NOMO-1 treated with DMSO at 0.1 percent for 48 hours (cell line): ENCODE measurements around the gene TMCO1.
A peak's percentile ranks its signal among the peaks of the same experiment; 100 is the strongest.
"Not testable (repeated sequence)": the region's sequence is repeated elsewhere in the genome, so short reads cannot be mapped to it uniquely, and the experiment has no call there.

Source experiments
- DNase-seq: peaks from one replicate; lab custom pipeline; 2025; ENCODE audit not compliant: unreplicated experiment; lab: John Stamatoyannopoulos, UW

Gene TMCO1, protein sequence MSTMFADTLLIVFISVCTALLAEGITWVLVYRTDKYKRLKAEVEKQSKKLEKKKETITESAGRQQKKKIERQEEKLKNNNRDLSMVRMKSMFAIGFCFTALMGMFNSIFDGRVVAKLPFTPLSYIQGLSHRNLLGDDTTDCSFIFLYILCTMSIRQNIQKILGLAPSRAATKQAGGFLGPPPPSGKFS

GRCh38 chr1:165768513-165769394 lies at the start of gene TMCO1:
TMCO1 (minus strand) TSS chr1:165768868; CDS start chr1:165768751, 117 bp downstream.
- DNase-seq = peak; percentile 99

DNA sequence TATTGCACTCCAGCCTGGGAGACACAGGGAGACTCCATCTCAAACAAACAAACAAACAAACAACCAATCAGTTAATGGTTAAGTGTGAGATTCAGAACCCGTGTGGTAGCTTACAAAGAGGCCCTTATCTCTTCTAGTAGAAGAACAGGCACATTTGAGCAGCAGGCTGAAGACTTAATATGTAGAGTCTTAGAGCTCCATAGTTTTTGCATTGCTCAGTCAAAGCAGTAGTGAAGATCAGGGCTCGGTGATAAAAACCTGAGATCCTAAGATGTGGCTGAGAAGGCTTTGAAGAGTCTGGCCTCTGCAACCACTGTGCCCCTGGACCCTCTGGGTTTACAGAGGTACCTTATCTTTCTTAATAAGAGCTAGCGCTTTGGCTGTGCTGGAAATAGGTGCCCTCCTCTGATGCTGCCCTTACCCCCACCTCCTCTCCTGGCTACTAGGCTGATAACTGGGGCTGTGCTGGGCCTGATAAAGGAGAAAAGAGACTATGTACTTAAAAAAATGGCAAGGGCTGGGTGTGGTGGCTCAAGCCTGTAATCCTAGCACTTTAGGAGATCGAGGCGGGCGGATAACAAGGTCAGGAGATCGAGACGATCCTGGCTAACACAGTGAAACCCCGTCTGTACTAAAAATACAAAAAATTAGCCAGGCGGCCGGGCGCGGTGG lies 48.3 kb upstream of the TMCO1 start:
- DNase-seq = no peak

GRCh38 chr1:165816157-165816556 lies 47.5 kb upstream of the TMCO1 start:
- no peak for DNase-seq

- DNase-seq = no peak
Observed at GRCh38 chr1:165815725-165816124, 47.1 kb upstream of the TMCO1 start.

DNA sequence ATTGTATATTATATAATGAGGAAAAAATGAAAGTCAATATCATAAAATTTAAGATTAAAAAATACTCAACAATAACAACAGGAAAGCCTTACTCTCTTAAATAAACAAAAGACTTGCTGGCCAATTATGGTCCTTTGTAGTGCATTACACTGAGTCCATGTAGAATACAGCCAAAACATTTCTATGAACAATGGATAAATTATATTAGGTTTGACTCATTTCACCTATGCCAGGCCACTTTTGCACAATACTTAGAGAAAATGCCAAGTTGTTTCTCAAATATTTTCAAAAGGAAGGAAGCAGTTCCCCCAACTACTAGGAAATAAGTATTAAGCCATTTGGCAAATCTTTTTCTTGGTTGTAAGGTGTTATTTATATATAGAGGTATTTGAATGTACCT lies 38.9 kb upstream of the TMCO1 start:
- DNase-seq = no peak

GRCh38 chr1:165804513-165804912 lies 35.8 kb upstream of the TMCO1 start:
- DNase-seq = not testable (repeated sequence)

GRCh38 chr1:165799387-165799786 lies 30.7 kb upstream of the TMCO1 start:
- no peak for DNase-seq

DNA sequence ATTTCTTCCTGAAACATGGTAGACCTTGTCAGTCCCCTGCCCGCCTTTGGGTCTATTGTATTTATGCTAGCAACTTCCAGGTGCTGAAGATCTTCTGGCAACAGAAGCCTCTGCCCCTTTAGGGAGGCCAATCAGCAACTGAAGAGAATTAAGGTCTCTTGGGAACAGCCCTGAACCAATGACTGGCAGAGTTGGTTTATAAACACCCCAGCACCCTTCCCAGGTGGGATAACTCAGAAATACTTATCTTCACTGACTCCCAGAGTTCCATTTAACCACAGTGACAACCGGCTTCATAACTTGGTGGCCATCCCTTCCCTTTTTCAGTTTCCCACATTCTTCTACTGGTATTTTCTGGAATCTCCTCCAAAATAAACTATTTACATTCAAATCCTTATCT lies 27.2 kb upstream of the TMCO1 start:
- DNase-seq = no peak

- no peak for DNase-seq
Observed at GRCh38 chr1:165793951-165794350, 25.3 kb upstream of the TMCO1 start.

DNA sequence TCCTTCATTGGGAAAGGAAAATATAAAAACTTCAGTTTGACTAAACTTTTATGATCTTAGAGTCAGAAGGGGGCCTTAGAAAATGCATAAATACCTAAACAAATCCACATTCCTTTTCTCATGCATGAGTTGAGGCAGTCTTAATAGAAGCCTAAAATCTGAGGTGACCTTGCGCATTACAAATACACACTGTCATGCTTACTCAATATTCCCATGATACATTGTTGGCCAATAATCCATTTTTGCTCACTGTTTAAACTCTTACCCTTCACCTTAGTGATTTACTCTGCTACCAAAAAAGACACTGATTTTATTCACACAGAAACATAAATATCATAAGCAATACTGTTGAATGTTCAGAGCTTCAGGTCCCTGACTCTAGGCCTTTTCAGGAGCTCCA lies 19.1 kb upstream of the TMCO1 start:
- DNase-seq = no peak

GRCh38 chr1:165783519-165783918 lies 14.9 kb upstream of the TMCO1 start:
- not testable (repeated sequence) for DNase-seq

GRCh38 chr1:165778197-165778596 lies 9.5 kb upstream of the TMCO1 start:
- DNase-seq = not testable (repeated sequence)

DNA sequence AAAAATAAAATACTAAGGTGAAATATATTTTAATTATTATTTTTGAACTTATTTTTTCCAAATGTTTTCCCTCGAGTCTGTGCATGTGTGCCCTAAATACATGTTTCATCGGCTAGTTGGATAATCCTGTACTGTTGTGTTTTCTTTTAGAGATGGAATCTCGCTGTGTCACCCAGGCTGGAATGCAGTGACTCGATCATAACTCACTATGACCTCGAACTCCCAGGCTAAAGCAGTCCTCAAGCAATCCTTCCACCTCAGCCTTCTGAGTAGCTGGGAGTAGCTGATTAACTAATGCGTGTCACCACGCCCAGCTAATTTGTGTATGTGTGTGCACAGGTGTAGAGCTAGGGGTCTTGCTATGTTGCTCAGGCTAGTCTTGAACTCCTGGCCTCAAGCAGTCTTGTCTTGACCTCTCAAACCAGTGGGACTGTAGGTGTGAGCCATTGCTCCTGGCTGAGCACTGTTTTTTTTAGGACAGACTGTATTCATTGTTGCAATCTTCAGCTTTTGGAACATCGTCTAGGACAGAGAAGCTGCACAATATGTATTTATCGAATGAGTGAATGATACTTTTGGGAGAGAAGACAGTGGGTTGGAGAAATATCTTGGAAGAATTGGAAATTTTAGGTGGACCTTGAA lies 4.8 kb upstream of the TMCO1 start:
- DNase-seq = no peak

DNA sequence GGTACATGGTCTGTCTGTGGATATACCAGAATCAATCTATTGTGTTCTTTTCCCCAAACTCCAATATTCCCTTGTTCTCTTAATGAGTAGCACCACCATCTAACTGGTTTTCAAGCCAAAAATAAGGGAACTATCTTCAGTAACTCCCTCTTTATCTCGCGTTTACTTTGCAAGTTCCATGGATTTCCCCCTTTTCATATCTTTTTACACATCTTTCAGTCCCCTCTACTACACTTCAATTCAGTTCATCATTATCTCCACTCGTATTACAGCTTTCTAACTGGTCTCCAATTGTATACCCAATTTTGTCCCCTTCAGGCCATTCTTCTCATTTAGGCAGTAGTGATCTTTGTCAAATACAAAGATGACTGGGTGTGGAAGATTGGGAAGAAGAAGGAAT lies 4.1 kb upstream of the TMCO1 start:
- DNase-seq = no peak

- no peak for DNase-seq
Observed at GRCh38 chr1:165764277-165764676, 4.4 kb downstream of the TMCO1 start.

DNA sequence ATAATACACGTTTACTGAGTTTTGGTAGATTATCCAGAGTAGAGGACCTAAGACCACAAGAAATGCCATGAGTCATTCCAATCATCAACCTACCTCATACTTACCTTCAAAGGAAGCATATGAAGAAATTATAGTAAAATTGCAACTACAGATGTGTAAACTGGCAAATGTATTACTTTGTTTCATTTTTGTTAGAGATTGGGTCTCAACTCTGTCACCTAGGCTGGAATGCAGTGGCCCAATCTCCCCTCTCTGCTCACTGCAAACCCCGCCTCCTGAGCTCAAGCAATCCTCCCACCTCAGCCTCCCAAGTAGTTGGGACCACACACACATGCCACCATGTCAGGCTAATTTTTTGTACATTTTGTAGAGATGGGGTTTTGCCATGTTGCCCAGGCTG lies 5.2 kb downstream of the TMCO1 start:
- no peak for DNase-seq

GRCh38 chr1:165762725-165763124 lies 5.9 kb downstream of the TMCO1 start:
- DNase-seq = no peak

- DNase-seq = no peak
Observed at GRCh38 chr1:165759095-165759494, 9.6 kb downstream of the TMCO1 start.

GRCh38 chr1:165755393-165756010 lies 13.2 kb downstream of the TMCO1 start:
- DNase-seq = no peak

- no peak for DNase-seq
Observed at GRCh38 chr1:165753934-165754333, 14.7 kb downstream of the TMCO1 start.

DNA sequence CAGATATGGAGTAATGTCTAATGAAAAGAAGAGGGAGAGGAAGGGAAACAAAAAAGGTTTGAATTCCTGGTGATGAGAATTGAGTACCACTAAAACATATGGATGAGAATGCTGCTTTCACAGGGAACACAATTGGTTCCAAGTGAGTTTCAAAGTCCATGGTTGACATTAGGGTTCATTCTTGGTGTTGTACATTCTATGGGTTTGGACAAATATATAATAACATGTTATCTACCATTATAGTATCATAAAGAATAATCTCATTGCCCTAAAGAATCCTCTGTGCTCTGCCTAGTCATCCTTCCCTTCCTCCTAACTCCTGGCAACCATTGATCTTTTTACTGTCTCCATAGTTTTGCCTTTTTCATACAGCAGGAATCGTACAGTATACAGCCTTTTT lies 20.1 kb downstream of the TMCO1 start:
- no peak for DNase-seq
